ENCODE results near the gene MAST2. TPM values are rescaled to one million over a fixed set of nuclear protein-coding genes. Genes with fewer than 3 reads are reported as not detected.

The MAST2 gene
- total RNA-seq, 1 experiment from 2014 or later: 77.0 TPM

DNA sequence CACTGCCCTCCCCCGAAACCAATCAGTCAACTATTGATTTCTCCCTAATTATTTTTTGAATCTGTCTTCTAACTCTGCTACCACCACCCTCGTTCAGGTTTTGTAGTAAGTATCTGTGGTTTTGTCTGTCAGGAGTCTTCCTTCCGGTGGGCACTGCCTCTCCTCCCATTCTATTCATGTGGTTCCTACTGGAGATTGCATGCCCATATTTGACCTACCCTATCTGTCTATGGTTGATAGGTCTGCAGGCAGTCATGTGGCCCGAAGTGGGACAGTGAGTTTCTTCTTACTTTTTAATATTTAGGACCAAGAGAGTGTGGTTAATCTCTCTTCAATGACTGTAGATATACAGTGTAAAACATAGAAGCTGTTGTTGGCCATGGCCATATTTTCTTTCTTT lies 17.8 kb upstream of the MAST2 start:
- H3K4me3 ChIP-seq (ENCODE audit: low read depth in 2 of 2, low read length in 2 of 2): no peak overlapping the region
- ChIA-PET CTCF (interaction anchor here (0.6 to 0.7 kb wide), 2 partner anchors 113 to 251 kb away, joined by 3 to 4 read pairs; no protein-coding TSS in a partner anchor), POLR2A (no interaction called here)
- no peaks in the 10 kb centered on the region for H3K4me1 ChIP-seq (ENCODE audit: control insufficient read depth, insufficient read depth, low read length)
- no TSS peak for BruUV-seq (replicated peaks)
- no peak overlapping the region for H3K27ac ChIP-seq (ENCODE audit: low read length)
- no peak for TF ChIP-seq SIN3A (IDR thresholded peaks at IDR 0.05; ENCODE audit: borderline replicate concordance, insufficient read depth, low read depth, low read length)
- no peak for TF ChIP-seq POLR2AphosphoS5 (IDR thresholded peaks at IDR 0.05; ENCODE audit: low read depth, low read length)
- TF ChIP-seq, protein P1, sequence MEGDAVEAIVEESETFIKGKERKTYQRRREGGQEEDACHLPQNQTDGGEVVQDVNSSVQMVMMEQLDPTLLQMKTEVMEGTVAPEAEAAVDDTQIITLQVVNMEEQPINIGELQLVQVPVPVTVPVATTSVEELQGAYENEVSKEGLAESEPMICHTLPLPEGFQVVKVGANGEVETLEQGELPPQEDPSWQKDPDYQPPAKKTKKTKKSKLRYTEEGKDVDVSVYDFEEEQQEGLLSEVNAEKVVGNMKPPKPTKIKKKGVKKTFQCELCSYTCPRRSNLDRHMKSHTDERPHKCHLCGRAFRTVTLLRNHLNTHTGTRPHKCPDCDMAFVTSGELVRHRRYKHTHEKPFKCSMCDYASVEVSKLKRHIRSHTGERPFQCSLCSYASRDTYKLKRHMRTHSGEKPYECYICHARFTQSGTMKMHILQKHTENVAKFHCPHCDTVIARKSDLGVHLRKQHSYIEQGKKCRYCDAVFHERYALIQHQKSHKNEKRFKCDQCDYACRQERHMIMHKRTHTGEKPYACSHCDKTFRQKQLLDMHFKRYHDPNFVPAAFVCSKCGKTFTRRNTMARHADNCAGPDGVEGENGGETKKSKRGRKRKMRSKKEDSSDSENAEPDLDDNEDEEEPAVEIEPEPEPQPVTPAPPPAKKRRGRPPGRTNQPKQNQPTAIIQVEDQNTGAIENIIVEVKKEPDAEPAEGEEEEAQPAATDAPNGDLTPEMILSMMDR (IDR thresholded peaks at IDR 0.05): no peak
- TF ChIP-seq TCF7L2 (IDR thresholded peaks at IDR 0.05; ENCODE audit: low read depth, low read length): no peak
- TF ChIP-seq, protein P2, sequence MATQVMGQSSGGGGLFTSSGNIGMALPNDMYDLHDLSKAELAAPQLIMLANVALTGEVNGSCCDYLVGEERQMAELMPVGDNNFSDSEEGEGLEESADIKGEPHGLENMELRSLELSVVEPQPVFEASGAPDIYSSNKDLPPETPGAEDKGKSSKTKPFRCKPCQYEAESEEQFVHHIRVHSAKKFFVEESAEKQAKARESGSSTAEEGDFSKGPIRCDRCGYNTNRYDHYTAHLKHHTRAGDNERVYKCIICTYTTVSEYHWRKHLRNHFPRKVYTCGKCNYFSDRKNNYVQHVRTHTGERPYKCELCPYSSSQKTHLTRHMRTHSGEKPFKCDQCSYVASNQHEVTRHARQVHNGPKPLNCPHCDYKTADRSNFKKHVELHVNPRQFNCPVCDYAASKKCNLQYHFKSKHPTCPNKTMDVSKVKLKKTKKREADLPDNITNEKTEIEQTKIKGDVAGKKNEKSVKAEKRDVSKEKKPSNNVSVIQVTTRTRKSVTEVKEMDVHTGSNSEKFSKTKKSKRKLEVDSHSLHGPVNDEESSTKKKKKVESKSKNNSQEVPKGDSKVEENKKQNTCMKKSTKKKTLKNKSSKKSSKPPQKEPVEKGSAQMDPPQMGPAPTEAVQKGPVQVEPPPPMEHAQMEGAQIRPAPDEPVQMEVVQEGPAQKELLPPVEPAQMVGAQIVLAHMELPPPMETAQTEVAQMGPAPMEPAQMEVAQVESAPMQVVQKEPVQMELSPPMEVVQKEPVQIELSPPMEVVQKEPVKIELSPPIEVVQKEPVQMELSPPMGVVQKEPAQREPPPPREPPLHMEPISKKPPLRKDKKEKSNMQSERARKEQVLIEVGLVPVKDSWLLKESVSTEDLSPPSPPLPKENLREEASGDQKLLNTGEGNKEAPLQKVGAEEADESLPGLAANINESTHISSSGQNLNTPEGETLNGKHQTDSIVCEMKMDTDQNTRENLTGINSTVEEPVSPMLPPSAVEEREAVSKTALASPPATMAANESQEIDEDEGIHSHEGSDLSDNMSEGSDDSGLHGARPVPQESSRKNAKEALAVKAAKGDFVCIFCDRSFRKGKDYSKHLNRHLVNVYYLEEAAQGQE (IDR thresholded peaks at IDR 0.05; ENCODE audit: insufficient read depth in 1 of 2, low read depth in 2 of 2, low read length in 1 of 2): no peak
- no peaks in the 10 kb centered on the region for H3K27me3 ChIP-seq (ENCODE audit: control insufficient read depth, insufficient read depth, low read length)
- intact Hi-C loops (cut with micrococcal nuclease; ENCODE audit: unreplicated experiment) (no loop called here), in situ Hi-C loops (cut with HindIII; ENCODE audit: low pct_unique_long_range_greater_than_20kb, low sequenced_read_pairs) (no loop called here)
- DNase-seq (ENCODE audit: low read depth, low spot score) (no peak), ATAC-seq (no peak)
- no peaks in the 10 kb centered on the region for H3K9me3 ChIP-seq (ENCODE audit: control insufficient read depth, insufficient read depth, low read depth, low read length)
- H3K36me3 ChIP-seq (ENCODE audit: control insufficient read depth, insufficient read depth, low read length): no peaks in the 10 kb centered on the region

DNA sequence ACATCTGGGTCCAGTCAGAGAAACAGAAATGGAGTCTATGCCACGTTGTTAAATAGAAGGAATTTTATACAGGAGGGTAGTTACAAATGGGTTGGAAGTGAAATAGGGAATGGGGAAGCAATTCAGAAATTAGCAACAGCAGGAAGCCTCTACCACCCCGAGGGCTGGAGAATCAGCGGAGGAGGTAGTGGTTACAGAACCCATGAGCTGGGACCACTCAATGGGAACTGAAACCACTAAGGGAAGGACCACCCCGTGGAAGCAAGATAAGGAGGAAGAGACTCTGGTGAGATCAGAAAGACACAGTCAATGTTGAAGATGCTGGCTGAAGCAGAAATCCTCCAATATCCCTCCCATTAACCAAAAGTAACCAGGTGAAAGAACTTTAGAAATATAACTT lies 15.5 kb upstream of the MAST2 start:
- in situ Hi-C loops (cut with HindIII; ENCODE audit: low pct_unique_long_range_greater_than_20kb, low sequenced_read_pairs): no loop called here
- BruUV-seq (replicated peaks): no TSS peak

More for the DNA sequence above, 15.5 kb upstream of the MAST2 start:
- intact Hi-C loops (cut with micrococcal nuclease; ENCODE audit: unreplicated experiment): no loop called here
- DNase-seq (ENCODE audit: low read depth, low spot score) (no peak), ATAC-seq (no peak)
- CTCF ChIA-PET: no interaction called here
- Histone ChIP-seq H3K4me3 (ENCODE audit: low read depth in 2 of 2, low read length in 2 of 2) (no peak overlapping the region), H3K27ac (ENCODE audit: low read length) (no peak overlapping the region), H3K36me3 (ENCODE audit: control insufficient read depth, insufficient read depth, low read length) (no peaks in the 10 kb centered on the region), H3K9me3 (ENCODE audit: control insufficient read depth, insufficient read depth, low read depth, low read length) (no peaks in the 10 kb centered on the region), H3K27me3 (ENCODE audit: control insufficient read depth, insufficient read depth, low read length) (no peaks in the 10 kb centered on the region), H3K4me1 (ENCODE audit: control insufficient read depth, insufficient read depth, low read length) (no peaks in the 10 kb centered on the region)
- POLR2A ChIA-PET: no interaction called here
- TF ChIP-seq SIN3A (IDR thresholded peaks at IDR 0.05; ENCODE audit: borderline replicate concordance, insufficient read depth, low read depth, low read length): no peak
- no peak for TF ChIP-seq POLR2AphosphoS5 (IDR thresholded peaks at IDR 0.05; ENCODE audit: low read depth, low read length)
- TF ChIP-seq, protein P1 (IDR thresholded peaks at IDR 0.05): no peak
- TF ChIP-seq, protein P2 (IDR thresholded peaks at IDR 0.05; ENCODE audit: insufficient read depth in 1 of 2, low read depth in 2 of 2, low read length in 1 of 2): no peak
- no peak for TF ChIP-seq TCF7L2 (IDR thresholded peaks at IDR 0.05; ENCODE audit: low read depth, low read length)
